CD14-positive monocyte (primary cell): ENCODE measurements around the gene OR4D5. TPM values are rescaled to one million over a fixed set of nuclear protein-coding genes. Genes with fewer than 3 reads are reported as not detected.

Experiments used
- DNase-seq, 3 donors: peaks; one replicate each; pipeline ENCODE4 v3.0.0-alpha.2; 2011 to 2022
- H2AFZ ChIP-seq: 2 replicates; pipeline ENCODE4 v1.6.0; 2012; ENCODE audit warnings: mild to moderate bottlenecking, low read depth, low read length, inconsistent platforms; ENCODE audit not compliant: insufficient read depth, poor library complexity, severe bottlenecking
- H3K27ac ChIP-seq, 2 donors: 1 replicate in 1 of 2; 2 replicates in 1 of 2; pipeline ENCODE4 v1.5.1; 2012 to 2013; ENCODE audit warnings: low read length in 2 of 2, control low read depth in 1 of 2, inconsistent platforms in 1 of 2, low read depth in 1 of 2, mild to moderate bottlenecking in 1 of 2
- H3K27me3 ChIP-seq, 2 donors: one replicate each; pipeline versions ENCODE4 v1.6.0 to v1.6.1; 2011 to 2013; ENCODE audit warnings: low read length in 2 of 2; ENCODE audit not compliant: control insufficient read depth in 2 of 2, insufficient read depth in 2 of 2
- H3K36me3 ChIP-seq, 2 donors: replicated peaks in 1 of 2; 1 replicate in 1 of 2; 2 replicates in 1 of 2; pipeline versions ENCODE4 v1.5.1 to v1.6.1; 2012 to 2013; ENCODE audit warnings: low read length in 2 of 2, control low read depth in 1 of 2, inconsistent platforms in 1 of 2, mild to moderate bottlenecking in 1 of 2; ENCODE audit not compliant: insufficient read depth in 2 of 2, control insufficient read depth in 1 of 2
- H3K4me1 ChIP-seq, 2 donors: 1 replicate in 1 of 2; 2 replicates in 1 of 2; pipeline versions ENCODE4 v1.5.1 to v1.6.1; 2012 to 2013; ENCODE audit warnings: low read length in 2 of 2, control low read depth in 1 of 2, inconsistent platforms in 1 of 2, mild to moderate bottlenecking in 1 of 2, moderate library complexity in 1 of 2; ENCODE audit not compliant: insufficient read depth in 2 of 2, control insufficient read depth in 1 of 2
- H3K4me2 ChIP-seq: replicated peaks from 2 replicates; pipeline ENCODE3; 2012; ENCODE audit warnings: low read length, moderate library complexity, mild to moderate bottlenecking; ENCODE audit not compliant: poor library complexity, severe bottlenecking; ENCODE audit errors: extremely low read depth
- H3K4me3 ChIP-seq, 3 experiments: fragments of 200-600 bp in 1 of 3; sonication (generic) in 1 of 3; replicated peaks in 1 of 3; 1 replicate in 2 of 3; 2 replicates in 1 of 3; pipeline ENCODE4 v1.5.1; 2011 to 2013; ENCODE audit warnings: low read length in 3 of 3, mild to moderate bottlenecking in 3 of 3, control low read depth in 2 of 3, low read depth in 2 of 3, inconsistent platforms in 1 of 3, moderate library complexity in 1 of 3
- H3K79me2 ChIP-seq: 2 replicates; pipeline ENCODE4 v1.6.0; 2012; ENCODE audit warnings: mild to moderate bottlenecking, control low read depth, inconsistent platforms, low read length, moderate library complexity; ENCODE audit not compliant: insufficient read depth
- H3K9ac ChIP-seq: 2 replicates; pipeline ENCODE4 v1.6.0; 2017; ENCODE audit warnings: low read length, mild to moderate bottlenecking; ENCODE audit not compliant: insufficient read depth, poor library complexity, severe bottlenecking
- H3K9me3 ChIP-seq, 2 donors: replicated peaks in 1 of 2; 1 replicate in 1 of 2; 2 replicates in 1 of 2; pipeline versions ENCODE4 v1.5.1 to v1.6.1; 2012 to 2013; ENCODE audit warnings: low read length in 2 of 2, control low read depth in 1 of 2; ENCODE audit not compliant: control insufficient read depth in 1 of 2, insufficient read depth in 1 of 2
- H4K20me1 ChIP-seq: 2 replicates; pipeline ENCODE4 v1.6.0; 2012; ENCODE audit warnings: mild to moderate bottlenecking, low read length, control low read depth, moderate library complexity; ENCODE audit not compliant: insufficient read depth
- H3K27ac Mint-ChIP-seq, 7 donors: one replicate each; pipeline ENCODE4 v1.8.0; 2020; ENCODE audit warnings: mild to moderate bottlenecking in 7 of 7, mixed read lengths in 7 of 7, moderate library complexity in 6 of 7, inconsistent platforms in 2 of 7
- H3K27me3 Mint-ChIP-seq, 3 donors: one replicate each; pipeline ENCODE4 v1.8.0; 2021 to 2022; ENCODE audit warnings: low read depth in 3 of 3, mild to moderate bottlenecking in 3 of 3, mixed read lengths in 3 of 3, moderate library complexity in 3 of 3, inconsistent platforms in 1 of 3
- H3K36me3 Mint-ChIP-seq, 2 donors: one replicate each; pipeline ENCODE4 v1.8.0; 2020; ENCODE audit warnings: mixed read lengths in 2 of 2, inconsistent platforms in 1 of 2, mild to moderate bottlenecking in 1 of 2
- H3K4me1 Mint-ChIP-seq: one replicate; pipeline ENCODE4 v1.8.0; 2020; ENCODE audit warnings: mild to moderate bottlenecking, mixed read lengths
- H3K4me3 Mint-ChIP-seq, 2 donors: one replicate each; pipeline ENCODE4 v1.8.0; 2020; ENCODE audit warnings: mild to moderate bottlenecking in 2 of 2, mixed read lengths in 2 of 2, moderate library complexity in 1 of 2
- H3K9me3 Mint-ChIP-seq, 7 donors: one replicate each; pipeline ENCODE4 v1.8.0; 2020 to 2022; ENCODE audit warnings: mixed read lengths in 7 of 7, mild to moderate bottlenecking in 6 of 7, moderate library complexity in 6 of 7, inconsistent platforms in 2 of 7
- CTCF ChIP-seq: fragments of 200-600 bp; IDR thresholded peaks from one replicate; pipeline ENCODE4 v1.8.0; 2022; ENCODE audit warnings: antibody characterized with exemption, mild to moderate bottlenecking
- WGBS: methylation state at CpG from one replicate; pipeline ENCODE4 v1.1.5; 2013; ENCODE audit warnings: missing lambda C conversion rate; ENCODE audit not compliant: insufficient coverage; 5-methylcytosine and 5-hydroxymethylcytosine counted together
- intact Hi-C, 2 donors: fragments of 100-400 bp; cut with micrococcal nuclease; formaldehyde crosslinking; loops; one replicate each; pipeline versions ENCODE4 v1.15.0 to v1.15.1; 2023
- polyA minus RNA-seq: library from RNA; depleted of rRNA, polyadenylated mRNA; stranded (reverse); fragments of >200 nt; gene quantifications from 2 replicates; pipeline ENCODE4 v1.2.3, GENCODE V29; 2012
- polyA plus RNA-seq, 3 donors: library from polyadenylated mRNA; depleted of rRNA in 1 of 3; unstranded in 2 of 3; stranded (reverse) in 1 of 3; fragments of 300-500 nt in 2 of 3; fragments of >200 nt in 1 of 3; fragmentation: Illumina TruSeq in 2 of 3; gene quantifications; 1 replicate in 2 of 3; 2 replicates in 1 of 3; pipeline ENCODE4 v1.2.3, GENCODE V29; 2012 to 2021
- total RNA-seq, 12 experiments: library from RNA in 1 of 12; stranded (reverse) in 1 of 12; fragments of 120-200 nt in 1 of 12; gene quantifications; one replicate each; pipeline ENCODE4 v1.2.4 and lab custom pipeline; 2013 to 2026; ENCODE audit warnings: mixed read lengths in 6 of 12, inconsistent platforms in 1 of 12

OR4D5 gene
- not detected for total RNA-seq (2013)
- polyA plus RNA-seq: not detected
- not detected in 2 replicates for polyA minus RNA-seq
- 0 to 0.23 (median 0) reads per million in 11 experiments for total RNA-seq (lab: John Stamatoyannopoulos, UW)

GRCh38 chr11:123939317-123939716, at the start of gene OR4D5:
Gene OR4D5 (plus strand): TSS chr11:123939617. CDS start chr11:123939617, 0 bp downstream.
- intact Hi-C loops: no loop called here
- H3K4me1 Mint-ChIP-seq: no peaks in the 10 kb centered on the region
- TF ChIP-seq CTCF: no peak
- no peaks in the 10 kb centered on the region for H3K36me3 ChIP-seq
- H3K9me3 Mint-ChIP-seq: peaks cover 0 to 9% (median 2%) of the 10 kb centered on the region in 7 donors
- H3K27ac Mint-ChIP-seq: no peak within 1 kb of the TSS
- no peak within 1 kb of the TSS for H3K9ac ChIP-seq
- no peaks in the 10 kb centered on the region for H3K27me3 Mint-ChIP-seq
- no peaks in the 10 kb centered on the region for H3K4me1 ChIP-seq
- no peaks in the 10 kb centered on the region for H3K27me3 ChIP-seq
- H2AFZ ChIP-seq: no peak within 1 kb of the TSS
- no peak within 1 kb of the TSS for H3K4me3 ChIP-seq
- no peaks in the 10 kb centered on the region for H3K79me2 ChIP-seq
- no peak within 1 kb of the TSS for H3K4me2 ChIP-seq
- H3K27ac ChIP-seq: no peak within 1 kb of the TSS
- H3K9me3 ChIP-seq: peaks cover 3 to 5% of the 10 kb centered on the region in 2 donors
- no peak within 1 kb of the TSS for H3K4me3 Mint-ChIP-seq
- H4K20me1 ChIP-seq: no peaks in the 10 kb centered on the region
- no CpG with 5 or more reads among the region's 1 CpG for WGBS
- no peak for DNase-seq
- H3K36me3 Mint-ChIP-seq: no peaks in the 10 kb centered on the region

DNA sequence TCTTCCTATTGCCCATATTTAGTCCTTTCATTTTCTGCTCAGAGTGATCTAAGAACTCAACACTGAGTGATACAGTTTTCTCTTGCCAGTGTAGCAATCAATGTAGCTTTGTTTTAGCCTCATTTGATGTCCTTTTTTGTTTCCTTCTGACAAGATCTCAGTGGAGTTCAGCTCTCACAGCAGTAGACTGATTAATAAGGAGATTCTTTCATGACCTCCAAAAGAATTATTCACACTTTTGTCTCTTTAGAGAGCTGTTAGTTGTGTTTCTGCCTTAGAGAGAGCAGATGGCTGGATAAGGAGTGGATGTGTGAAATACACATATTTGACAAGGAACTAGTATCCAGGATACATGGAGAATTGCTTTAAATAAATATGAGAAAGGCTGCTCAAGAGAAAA, 47.4 kb upstream of the OR4D5 start:
- Mint-ChIP-seq H3K27ac (no peak overlapping the region), H3K4me1 (no peaks in the 10 kb centered on the region)

More for the DNA sequence above, 47.4 kb upstream of the OR4D5 start:
- peaks cover 0 to 3% (median 0%) of the 10 kb centered on the region in 3 donors for H3K27me3 Mint-ChIP-seq
- peaks cover 0 to 2% (median 0%) of the 10 kb centered on the region in 7 donors for H3K9me3 Mint-ChIP-seq
- Histone ChIP-seq H3K27me3 (no peaks in the 10 kb centered on the region), H3K4me2 (no peak overlapping the region), H2AFZ (no peak overlapping the region), H3K79me2 (no peaks in the 10 kb centered on the region), H3K4me3 (no peak overlapping the region), H4K20me1 (no peaks in the 10 kb centered on the region), H3K36me3 (no peaks in the 10 kb centered on the region), H3K9me3 (no peaks in the 10 kb centered on the region), H3K4me1 (no peaks in the 10 kb centered on the region), H3K9ac (no peak overlapping the region), H3K27ac (no peak overlapping the region)
- H3K4me3 Mint-ChIP-seq: no peak overlapping the region
- DNase-seq: no peak
- no peaks in the 10 kb centered on the region for H3K36me3 Mint-ChIP-seq
- TF ChIP-seq CTCF: no peak
- intact Hi-C loops: no loop called here
